Panc1 (cell line): ENCODE data around the gene CPEB1. TPM values are rescaled to one million over a fixed set of nuclear protein-coding genes. Genes with fewer than 3 reads are reported as not detected.

ENCODE experiments used
- ATAC-seq: fragments of 200-7000 bp; cut with Tn5 transposase; 2 replicates; pipeline ENCODE4 v1.9.1; 2020; ENCODE audit warnings: mild to moderate bottlenecking, moderate library complexity
- BruUV-seq: library from RNA; stranded (reverse); fragments of 400-500 nt; replicated peaks from 2 replicates; lab custom pipeline; 2021; lab: Mats Ljungman, UMichigan
- CTCF ChIA-PET: fragments of 300-600 bp; sonication (Branson Sonifier 250); formaldehyde crosslinking; loops from one replicate; lab custom pipeline; 2022; ENCODE audit warnings: antibody characterized with exemption; lab: Charles Lee
- POLR2A ChIA-PET: fragments of 300-600 bp; sonication (Branson Sonifier 250); formaldehyde crosslinking; loops from one replicate; lab custom pipeline; 2022; ENCODE audit warnings: antibody characterized with exemption; lab: Charles Lee
- DNase-seq: peaks from one replicate; pipeline ENCODE4 v3.0.0-alpha.2; 2010; ENCODE audit warnings: low read depth, low spot score
- H3K27ac ChIP-seq: 2 replicates; pipeline ENCODE4 v1.5.1; 2011; ENCODE audit warnings: mild to moderate bottlenecking, low read length, inconsistent platforms
- H3K27me3 ChIP-seq: fragments of 200-500 bp; sonication (Bioruptor generic); 2 replicates; pipeline ENCODE4 v1.6.0; 2014; ENCODE audit warnings: low read length, inconsistent platforms; ENCODE audit not compliant: control insufficient read depth, insufficient read depth
- H3K36me3 ChIP-seq: fragments of 200-500 bp; sonication (Bioruptor generic); 2 replicates; pipeline ENCODE4 v1.5.1; 2014; ENCODE audit warnings: inconsistent platforms, mild to moderate bottlenecking, low read length, moderate library complexity; ENCODE audit not compliant: control insufficient read depth, insufficient read depth
- H3K4me1 ChIP-seq: 2 replicates; pipeline ENCODE4 v1.5.1; 2011; ENCODE audit warnings: inconsistent platforms, mild to moderate bottlenecking, low read length, moderate library complexity; ENCODE audit not compliant: control insufficient read depth, insufficient read depth
- H3K4me3 ChIP-seq, 2 experiments: 2 replicates each; pipeline ENCODE4 v1.5.1; 2011 to 2012; ENCODE audit warnings: low read depth in 2 of 2, low read length in 2 of 2, mild to moderate bottlenecking in 2 of 2, inconsistent platforms in 1 of 2, moderate library complexity in 1 of 2
- H3K9me3 ChIP-seq: fragments of 200-500 bp; sonication (Bioruptor generic); 2 replicates; pipeline ENCODE4 v1.5.1; 2014; ENCODE audit warnings: low read depth, mild to moderate bottlenecking, inconsistent platforms, low read length, moderate library complexity; ENCODE audit not compliant: control insufficient read depth, insufficient read depth
- CTCF ChIP-seq: fragments of 450-650 bp; IDR thresholded peaks from 2 replicates; pipeline ENCODE4 v1.5.1; 2017; ENCODE audit warnings: mild to moderate bottlenecking
- POLR2AphosphoS5 ChIP-seq: IDR thresholded peaks from 2 replicates; pipeline ENCODE4 v1.6.1; 2012; ENCODE audit warnings: mild to moderate bottlenecking, low read depth, low read length, moderate library complexity
- REST ChIP-seq, 2 experiments: IDR thresholded peaks; 2 replicates each; pipeline ENCODE4 v1.6.1; 2011 to 2012; ENCODE audit warnings: low read depth in 2 of 2, control low read depth in 1 of 2, low read length in 1 of 2, mild to moderate bottlenecking in 1 of 2, moderate library complexity in 1 of 2; ENCODE audit not compliant: insufficient read depth in 1 of 2
- SIN3A ChIP-seq: IDR thresholded peaks from 2 replicates; pipeline ENCODE4 v1.6.1; 2012; ENCODE audit warnings: low read depth, mild to moderate bottlenecking, low read length, moderate library complexity, borderline replicate concordance; ENCODE audit not compliant: insufficient read depth
- TCF7L2 ChIP-seq: IDR thresholded peaks from 2 replicates; pipeline ENCODE4 v1.6.1; 2011; ENCODE audit warnings: mild to moderate bottlenecking, low read depth, low read length, inconsistent platforms
- in situ Hi-C: cut with HindIII; loops from 2 replicates; pipeline ENCODE4 v1.10.0; 2016; ENCODE audit warnings: low sequenced_read_pairs, low pct_unique_long_range_greater_than_20kb
- intact Hi-C: fragments of 100-400 bp; cut with micrococcal nuclease; formaldehyde crosslinking; loops from one replicate; pipeline ENCODE4 v1.10.0; 2022; ENCODE audit not compliant: unreplicated experiment
- total RNA-seq: library from RNA; stranded (reverse); gene quantifications from one replicate; pipeline ENCODE4 v1.2.1, GENCODE V29; 2021; ENCODE audit not compliant: unreplicated experiment

Gene CPEB1
- total RNA-seq, 1 experiment from 2014 or later, result 19.5 TPM

GRCh38 chr15:82624008-82624407 is 23.2 kb downstream of the CPEB1 start:
- TF ChIP-seq CTCF, result 0 out of 2 replicates have a peak, but pooled peaks have one; percentile 6
- TF ChIP-seq POLR2AphosphoS5, result no peak
- no TSS peak for BruUV-seq
- POLR2A ChIA-PET, result interaction anchor here (0.7 kb wide), 1 partner anchor 13 kb away, joined by 4 read pairs; no protein-coding TSS in a partner anchor
- ATAC-seq (no peak), DNase-seq (no peak)
- Histone ChIP-seq H3K4me1 (no peaks in the 10 kb centered on the region), H3K36me3 (no peaks in the 10 kb centered on the region), H3K4me3 (no peak overlapping the region), H3K27ac (no peak overlapping the region), H3K9me3 (no peaks in the 10 kb centered on the region), H3K27me3 (no peaks in the 10 kb centered on the region)
- in situ Hi-C loops, result no loop called here
- CTCF ChIA-PET, result interaction anchor here (0.7 kb wide), 1 partner anchor 88 kb away, joined by 3 read pairs; no protein-coding TSS in a partner anchor
- intact Hi-C loops, result no loop called here

- no peaks in the 10 kb centered on the region for H3K36me3 ChIP-seq
- H3K4me3 ChIP-seq, result no peak overlapping the region
- no peak overlapping the region for H3K27ac ChIP-seq
- BruUV-seq, result no TSS peak
- no peak for ATAC-seq
- TF ChIP-seq TCF7L2 (no peak), CTCF (peak; percentile 53; the same call in 1 of the 2 replicates)
- intact Hi-C loops, result no loop called here
- ChIA-PET CTCF (no interaction called here), POLR2A (interaction anchor here (0.5 kb wide), 1 partner anchor 11 kb away, joined by 4 read pairs; no protein-coding TSS in a partner anchor)
- DNase-seq, result no peak
- H3K27me3 ChIP-seq, result no peaks in the 10 kb centered on the region
- no peaks in the 10 kb centered on the region for H3K4me1 ChIP-seq
- H3K9me3 ChIP-seq, result no peaks in the 10 kb centered on the region
- in situ Hi-C loops, result no loop called here
Measured at GRCh38 chr15:82621970-82622369, 25.2 kb downstream of the CPEB1 start.

GRCh38 chr15:82613747-82614146 is 33.4 kb downstream of the CPEB1 start:
- BruUV-seq, result no TSS peak

More at GRCh38 chr15:82613747-82614146, 33.4 kb downstream of the CPEB1 start:
- DNase-seq (no peak), ATAC-seq (no peak)
- Histone ChIP-seq H3K9me3 (no peaks in the 10 kb centered on the region), H3K36me3 (no peaks in the 10 kb centered on the region), H3K27ac (no peak overlapping the region), H3K27me3 (no peaks in the 10 kb centered on the region), H3K4me3 (no peak overlapping the region), H3K4me1 (no peaks in the 10 kb centered on the region)
- TF ChIP-seq REST (IDR thresholded peaks at IDR 0.05; ENCODE audit: insufficient read depth in 1 of 2, low read depth in 2 of 2, low read length in 1 of 2) (no peak), CTCF (no peak), SIN3A (no peak), POLR2AphosphoS5 (no peak), TCF7L2 (no peak)
- in situ Hi-C loops, result no loop called here
- intact Hi-C loops, result no loop called here
- ChIA-PET CTCF (no interaction called here), POLR2A (no interaction called here)
